OCI-LY7 (cell line): ENCODE measurements around the gene FNTB. TPM values are rescaled to one million over a fixed set of nuclear protein-coding genes. Genes with fewer than 3 reads are reported as not detected.

Source experiments
- BruUV-seq: library from RNA; stranded (reverse); fragments of 400-500 nt; replicated peaks from 2 replicates; lab custom pipeline; 2021; lab: Mats Ljungman, UMichigan
- CTCF ChIA-PET: fragments of 300-600 bp; sonication (Branson Sonifier 250); formaldehyde crosslinking; loops from one replicate; lab custom pipeline; 2022; ENCODE audit warnings: antibody characterized with exemption; ENCODE audit not compliant: unreplicated experiment; lab: Charles Lee
- POLR2A ChIA-PET: fragments of 300-600 bp; sonication (Branson Sonifier 250); formaldehyde crosslinking; loops from one replicate; lab custom pipeline; 2022; ENCODE audit warnings: antibody characterized with exemption; lab: Charles Lee
- DNase-seq: peaks from one replicate; pipeline ENCODE4 v3.0.0-alpha.2; 2015; ENCODE audit warnings: low spot score
- H2AFZ ChIP-seq: fragments of 200-600 bp; sonication (generic), shearing (Covaris generic); 2 replicates; pipeline ENCODE4 v1.6.1; 2014; ENCODE audit warnings: mild to moderate bottlenecking, antibody characterized with exemption, low read length, moderate library complexity
- H3K27ac ChIP-seq: fragments of 200-600 bp; sonication (generic); 2 replicates; pipeline ENCODE4 v1.5.1; 2014; ENCODE audit warnings: mixed run types, low read depth, mild to moderate bottlenecking, moderate library complexity, low read length, inconsistent platforms; ENCODE audit not compliant: poor library complexity, severe bottlenecking
- H3K36me3 ChIP-seq: fragments of 200-600 bp; sonication (generic); 2 replicates; pipeline ENCODE4 v1.6.1; 2014; ENCODE audit warnings: mild to moderate bottlenecking, antibody characterized with exemption, low read length, moderate library complexity, mixed read lengths; ENCODE audit not compliant: insufficient read depth
- H3K4me1 ChIP-seq: fragments of 200-600 bp; sonication (generic); 2 replicates; pipeline ENCODE4 v1.5.1; 2014; ENCODE audit warnings: mild to moderate bottlenecking, low read length; ENCODE audit not compliant: insufficient read depth, poor library complexity, severe bottlenecking
- H3K4me2 ChIP-seq: fragments of 200-600 bp; sonication (generic); 2 replicates; pipeline ENCODE4 v1.6.1; 2014; ENCODE audit warnings: mild to moderate bottlenecking, low read length
- H3K4me3 ChIP-seq: fragments of 200-600 bp; sonication (generic); 2 replicates; pipeline ENCODE4 v1.5.1; 2014; ENCODE audit warnings: mild to moderate bottlenecking, low read depth, low read length; ENCODE audit not compliant: poor library complexity, severe bottlenecking
- H3K79me2 ChIP-seq: fragments of 200-600 bp; sonication (generic); 2 replicates; pipeline ENCODE4 v1.6.1; 2016; ENCODE audit warnings: low read depth, mild to moderate bottlenecking, low read length, moderate library complexity, mixed read lengths; ENCODE audit not compliant: insufficient read depth
- H3K9me2 ChIP-seq: fragments of 200-600 bp; sonication (generic); 2 replicates; pipeline ENCODE4 v1.6.1; 2016; ENCODE audit warnings: mild to moderate bottlenecking, low read length, mixed read lengths; ENCODE audit not compliant: insufficient read depth
- H3K9me3 ChIP-seq: fragments of 200-600 bp; sonication (generic); 2 replicates; pipeline ENCODE4 v1.6.1; 2014; ENCODE audit warnings: mild to moderate bottlenecking, mixed run types, low read length, mixed read lengths
- H4K20me1 ChIP-seq: fragments of 200-600 bp; sonication (generic); 2 replicates; pipeline ENCODE4 v1.6.1; 2014; ENCODE audit warnings: mild to moderate bottlenecking, antibody characterized with exemption, low read length, moderate library complexity, mixed read lengths; ENCODE audit not compliant: insufficient read depth
- CTCF ChIP-seq: fragments of 200-600 bp; sonication (generic); conservative IDR thresholded peaks from 2 replicates; pipeline ENCODE4 v1.5.1; 2014; ENCODE audit warnings: mild to moderate bottlenecking, antibody characterized with exemption, low read length, moderate library complexity, mixed read lengths
- EZH2phosphoT487 ChIP-seq: fragments of 200-600 bp; sonication (generic); IDR thresholded peaks from 2 replicates; pipeline ENCODE4 v1.6.1; 2018; ENCODE audit warnings: low read depth, borderline replicate concordance, mild to moderate bottlenecking, mixed run types, antibody characterized with exemption, low read length, moderate library complexity, mixed read lengths
- intact Hi-C: fragments of 100-400 bp; cut with micrococcal nuclease; formaldehyde crosslinking; loops from one replicate; pipeline ENCODE4 v1.10.0; 2022; ENCODE audit not compliant: unreplicated experiment
- total RNA-seq, 2 experiments: library from RNA; depleted of rRNA in 1 of 2; stranded (reverse); fragments of >200 nt in 1 of 2; shearing (Covaris generic) in 1 of 2; gene quantifications; 2 replicates each; pipeline ENCODE4 v1.2.3, GENCODE V29; 2014 to 2022

Gene FNTB
- total RNA-seq, 2 experiments from 2014 or later: 9.2 to 18.0 TPM

DNA sequence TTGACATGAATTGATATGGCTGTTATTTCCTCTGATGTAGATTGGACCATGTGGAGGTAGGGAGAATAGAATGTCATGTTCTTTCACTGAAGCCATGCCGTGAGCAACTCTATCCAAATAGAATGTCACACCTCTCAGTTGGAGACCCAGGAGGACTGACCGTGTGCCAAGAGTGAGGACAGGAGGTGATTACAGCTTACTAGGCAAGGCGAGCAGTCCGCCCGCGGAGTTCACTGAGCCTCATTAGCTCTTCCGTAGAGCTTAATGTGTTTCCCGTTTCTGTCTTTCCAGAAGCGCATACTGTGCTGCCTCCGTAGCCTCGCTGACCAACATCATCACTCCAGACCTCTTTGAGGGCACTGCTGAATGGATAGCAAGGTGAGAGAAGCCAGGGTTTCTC is 45.6 kb downstream of the FNTB start:
- H3K27ac ChIP-seq: no peak overlapping the region
- H3K36me3 ChIP-seq: peaks cover 37% of the 10 kb centered on the region
- BruUV-seq: no TSS peak
- H3K9me3 ChIP-seq: no peaks in the 10 kb centered on the region
- no peaks in the 10 kb centered on the region for H4K20me1 ChIP-seq
- intact Hi-C loops: no loop called here
- ChIA-PET CTCF (no interaction called here), POLR2A (no interaction called here)
- H3K9me2 ChIP-seq: no peaks in the 10 kb centered on the region
- DNase-seq: no peak
- TF ChIP-seq EZH2phosphoT487 (no peak), CTCF (no peak)
- H3K4me1 ChIP-seq: no peaks in the 10 kb centered on the region
- no peak overlapping the region for H3K4me2 ChIP-seq
- no peak overlapping the region for H3K4me3 ChIP-seq
- no peak overlapping the region for H2AFZ ChIP-seq
- no peaks in the 10 kb centered on the region for H3K79me2 ChIP-seq

DNA sequence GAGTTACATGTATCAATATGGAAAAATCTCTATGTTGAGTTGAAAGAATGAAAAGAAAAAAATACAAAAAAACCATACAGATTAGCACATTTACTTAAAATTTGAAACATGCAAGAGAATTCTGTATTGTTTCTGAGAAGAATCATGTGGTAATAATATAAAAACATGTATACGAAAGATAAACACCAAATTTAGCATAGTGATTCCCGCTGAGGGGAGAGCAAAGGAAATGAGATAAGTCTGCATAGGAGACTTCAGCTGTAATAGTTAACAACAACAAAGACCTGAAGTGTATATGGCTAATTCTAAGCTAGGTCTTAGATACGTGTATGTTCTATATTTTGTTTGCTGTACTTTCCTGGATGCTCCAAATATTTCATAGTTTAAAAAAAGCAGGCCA is 46.5 kb downstream of the FNTB start:
- ChIA-PET POLR2A (interaction anchor here (1.4 kb wide), 1 partner anchor 8 kb away, joined by 5 read pairs; no protein-coding TSS in a partner anchor), CTCF (no interaction called here)
- Histone ChIP-seq H3K36me3 (peaks cover 28% of the 10 kb centered on the region; the same call in 1 of the 2 replicates), H3K4me3 (no peak overlapping the region), H3K9me2 (no peaks in the 10 kb centered on the region), H3K4me1 (no peaks in the 10 kb centered on the region), H4K20me1 (no peaks in the 10 kb centered on the region), H3K79me2 (no peaks in the 10 kb centered on the region), H3K27ac (no peak overlapping the region), H3K9me3 (no peaks in the 10 kb centered on the region), H2AFZ (no peak overlapping the region), H3K4me2 (no peak overlapping the region)
- intact Hi-C loops: no loop called here
- DNase-seq: no peak
- BruUV-seq: no TSS peak
- TF ChIP-seq EZH2phosphoT487: no peak
- TF ChIP-seq CTCF: no peak

DNA sequence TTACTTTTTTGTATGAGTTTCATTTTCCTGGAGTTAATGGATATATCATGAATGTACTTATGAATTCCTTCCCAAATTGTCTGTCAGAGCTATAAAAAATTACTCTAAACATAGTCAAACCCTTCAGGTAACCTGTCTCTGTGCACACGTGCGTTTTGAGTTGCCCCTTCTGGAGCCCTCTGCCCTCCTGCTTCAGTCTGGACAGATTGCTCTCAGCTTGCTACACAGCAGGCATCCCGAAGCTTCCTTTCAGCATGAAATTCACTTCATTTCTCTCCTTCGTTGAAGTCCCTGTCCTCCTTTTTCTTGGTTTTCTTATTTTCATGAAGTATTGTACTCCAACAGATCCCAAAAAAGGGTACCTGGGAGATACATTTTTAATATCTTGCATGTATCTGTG is 47.3 kb downstream of the FNTB start:
- POLR2A ChIA-PET: interaction anchor here (1.2 to 1.4 kb wide), 2 partner anchors 9 to 14 kb away, joined by 3 to 5 read pairs; no protein-coding TSS in a partner anchor
- DNase-seq: no peak
- TF ChIP-seq EZH2phosphoT487 (no peak), CTCF (no peak)
- Histone ChIP-seq H3K4me1 (no peaks in the 10 kb centered on the region), H3K27ac (no peak overlapping the region), H3K4me3 (no peak overlapping the region), H3K9me2 (no peaks in the 10 kb centered on the region), H3K36me3 (peaks cover 22% of the 10 kb centered on the region; the same call in 1 of the 2 replicates), H3K79me2 (no peaks in the 10 kb centered on the region), H4K20me1 (no peaks in the 10 kb centered on the region), H2AFZ (no peak overlapping the region), H3K4me2 (no peak overlapping the region), H3K9me3 (no peaks in the 10 kb centered on the region)
- CTCF ChIA-PET: no interaction called here
- intact Hi-C loops: no loop called here
- no TSS peak for BruUV-seq
